ENCODE measurements around the gene TNXB.

The TNXB gene

GRCh38 chr6:32120573-32121059 is 11.5 kb upstream of the TNXB start:
- TF ChIP-seq POLR2AphosphoS5 (IDR thresholded peaks at IDR 0.05; ENCODE audit: low read depth, low read length), result no peak
- no peak for TF ChIP-seq SIN3A (IDR thresholded peaks at IDR 0.05; ENCODE audit: borderline replicate concordance, insufficient read depth, low read length)
- TF ChIP-seq REST (IDR thresholded peaks at IDR 0.05; ENCODE audit: insufficient read depth in 1 of 2, low read depth in 2 of 2, low read length in 2 of 2), result no peak
- TF ChIP-seq TAF1 (IDR thresholded peaks at IDR 0.05; ENCODE audit: borderline replicate concordance, insufficient read depth, low read length), result no peak
- TF ChIP-seq FOXP2 (optimal IDR thresholded peaks at IDR 0.05; ENCODE audit: borderline replicate concordance, extremely low read depth, extremely low read length, insufficient read depth), result no peak

GRCh38 chr6:32118782-32119628 is 9.9 kb upstream of the TNXB start:
- TF ChIP-seq REST (IDR thresholded peaks at IDR 0.05; ENCODE audit: insufficient read depth in 1 of 2, low read depth in 2 of 2, low read length in 2 of 2) (no peak), TAF1 (IDR thresholded peaks at IDR 0.05; ENCODE audit: borderline replicate concordance, insufficient read depth, low read length) (no peak), FOXP2 (optimal IDR thresholded peaks at IDR 0.05; ENCODE audit: borderline replicate concordance, extremely low read depth, extremely low read length, insufficient read depth) (no peak), POLR2AphosphoS5 (IDR thresholded peaks at IDR 0.05; ENCODE audit: low read depth, low read length) (no peak), SIN3A (IDR thresholded peaks at IDR 0.05; ENCODE audit: borderline replicate concordance, insufficient read depth, low read length) (no peak)

- no peak for TF ChIP-seq POLR2AphosphoS5 (IDR thresholded peaks at IDR 0.05; ENCODE audit: low read depth, low read length)
- TF ChIP-seq FOXP2 (optimal IDR thresholded peaks at IDR 0.05; ENCODE audit: borderline replicate concordance, extremely low read depth, extremely low read length, insufficient read depth), result no peak
- no peak for TF ChIP-seq REST (IDR thresholded peaks at IDR 0.05; ENCODE audit: insufficient read depth in 1 of 2, low read depth in 2 of 2, low read length in 2 of 2)
- no peak for TF ChIP-seq SIN3A (IDR thresholded peaks at IDR 0.05; ENCODE audit: borderline replicate concordance, insufficient read depth, low read length)
Measured at GRCh38 chr6:32117461-32117860, 8.3 kb upstream of the TNXB start.

GRCh38 chr6:32116674-32117073 is 7.5 kb upstream of the TNXB start:
- no peak for TF ChIP-seq FOXP2 (optimal IDR thresholded peaks at IDR 0.05; ENCODE audit: borderline replicate concordance, extremely low read depth, extremely low read length, insufficient read depth)
- TF ChIP-seq TAF1 (IDR thresholded peaks at IDR 0.05; ENCODE audit: borderline replicate concordance, insufficient read depth, low read length), result no peak
- TF ChIP-seq REST (IDR thresholded peaks at IDR 0.05; ENCODE audit: insufficient read depth in 1 of 2, low read depth in 2 of 2, low read length in 2 of 2), result no peak
- TF ChIP-seq POLR2AphosphoS5 (IDR thresholded peaks at IDR 0.05; ENCODE audit: low read depth, low read length), result no peak
- TF ChIP-seq SIN3A (IDR thresholded peaks at IDR 0.05; ENCODE audit: borderline replicate concordance, insufficient read depth, low read length), result no peak
